Osteoblast (primary cell): ENCODE data around the gene FMN1. TPM values are rescaled to one million over a fixed set of nuclear protein-coding genes. Genes with fewer than 3 reads are reported as not detected.

ENCODE experiments used
- DNase-seq: peaks from one replicate; pipeline ENCODE4 v3.0.0; 2011; ENCODE audit warnings: low spot score, mixed read lengths; ENCODE audit not compliant: insufficient read length; ENCODE audit errors: missing footprints
- H2AFZ ChIP-seq: 2 replicates; pipeline ENCODE4 v1.6.0; 2011; ENCODE audit warnings: mild to moderate bottlenecking, low read length
- H3K27ac ChIP-seq: 2 replicates; pipeline ENCODE4 v1.5.1; 2011; ENCODE audit warnings: mild to moderate bottlenecking, low read depth, low read length, moderate library complexity
- H3K27me3 ChIP-seq: 2 replicates; pipeline ENCODE4 v1.6.0; 2012; ENCODE audit warnings: mild to moderate bottlenecking, control low read depth, inconsistent platforms, low read length, moderate library complexity; ENCODE audit not compliant: insufficient read depth
- H3K36me3 ChIP-seq: 2 replicates; pipeline ENCODE4 v1.5.1; 2011; ENCODE audit warnings: mild to moderate bottlenecking, low read length, control low read depth, moderate library complexity; ENCODE audit not compliant: insufficient read depth
- H3K4me1 ChIP-seq: 2 replicates; pipeline ENCODE4 v1.5.1; 2011; ENCODE audit warnings: mild to moderate bottlenecking, low read length, control low read depth, moderate library complexity; ENCODE audit not compliant: insufficient read depth
- H3K4me2 ChIP-seq: 2 replicates; pipeline ENCODE4 v1.6.0; 2011; ENCODE audit warnings: mild to moderate bottlenecking, low read length; ENCODE audit not compliant: insufficient read depth
- H3K4me3 ChIP-seq: fragments of 200-600 bp; sonication (generic); 3 replicates; pipeline ENCODE4 v1.5.1; 2012; ENCODE audit warnings: mild to moderate bottlenecking, low read length, inconsistent platforms; ENCODE audit not compliant: insufficient read depth
- H3K79me2 ChIP-seq: 2 replicates; pipeline ENCODE4 v1.6.0; 2012; ENCODE audit warnings: mild to moderate bottlenecking, low read length, control low read depth, inconsistent platforms; ENCODE audit not compliant: insufficient read depth
- H3K9me3 ChIP-seq: 2 replicates; pipeline ENCODE4 v1.5.1; 2011; ENCODE audit warnings: low read depth, low read length, control low read depth
- H4K20me1 ChIP-seq: 2 replicates; pipeline ENCODE4 v1.6.0; 2012; ENCODE audit warnings: mild to moderate bottlenecking, low read length, control low read depth; ENCODE audit not compliant: insufficient read depth
- total RNA-seq: library from RNA; depleted of rRNA; stranded (reverse); fragments of >200 nt; gene quantifications from 2 replicates; pipeline ENCODE4 v1.2.3, GENCODE V29; 2012
- TF ChIP-seq, protein P1 (sequence below): IDR thresholded peaks from 2 replicates; pipeline ENCODE4 v1.5.1; 2011; ENCODE audit warnings: mild to moderate bottlenecking, low read depth, low read length, moderate library complexity; ENCODE audit errors: extremely low read depth

The FMN1 gene, protein sequence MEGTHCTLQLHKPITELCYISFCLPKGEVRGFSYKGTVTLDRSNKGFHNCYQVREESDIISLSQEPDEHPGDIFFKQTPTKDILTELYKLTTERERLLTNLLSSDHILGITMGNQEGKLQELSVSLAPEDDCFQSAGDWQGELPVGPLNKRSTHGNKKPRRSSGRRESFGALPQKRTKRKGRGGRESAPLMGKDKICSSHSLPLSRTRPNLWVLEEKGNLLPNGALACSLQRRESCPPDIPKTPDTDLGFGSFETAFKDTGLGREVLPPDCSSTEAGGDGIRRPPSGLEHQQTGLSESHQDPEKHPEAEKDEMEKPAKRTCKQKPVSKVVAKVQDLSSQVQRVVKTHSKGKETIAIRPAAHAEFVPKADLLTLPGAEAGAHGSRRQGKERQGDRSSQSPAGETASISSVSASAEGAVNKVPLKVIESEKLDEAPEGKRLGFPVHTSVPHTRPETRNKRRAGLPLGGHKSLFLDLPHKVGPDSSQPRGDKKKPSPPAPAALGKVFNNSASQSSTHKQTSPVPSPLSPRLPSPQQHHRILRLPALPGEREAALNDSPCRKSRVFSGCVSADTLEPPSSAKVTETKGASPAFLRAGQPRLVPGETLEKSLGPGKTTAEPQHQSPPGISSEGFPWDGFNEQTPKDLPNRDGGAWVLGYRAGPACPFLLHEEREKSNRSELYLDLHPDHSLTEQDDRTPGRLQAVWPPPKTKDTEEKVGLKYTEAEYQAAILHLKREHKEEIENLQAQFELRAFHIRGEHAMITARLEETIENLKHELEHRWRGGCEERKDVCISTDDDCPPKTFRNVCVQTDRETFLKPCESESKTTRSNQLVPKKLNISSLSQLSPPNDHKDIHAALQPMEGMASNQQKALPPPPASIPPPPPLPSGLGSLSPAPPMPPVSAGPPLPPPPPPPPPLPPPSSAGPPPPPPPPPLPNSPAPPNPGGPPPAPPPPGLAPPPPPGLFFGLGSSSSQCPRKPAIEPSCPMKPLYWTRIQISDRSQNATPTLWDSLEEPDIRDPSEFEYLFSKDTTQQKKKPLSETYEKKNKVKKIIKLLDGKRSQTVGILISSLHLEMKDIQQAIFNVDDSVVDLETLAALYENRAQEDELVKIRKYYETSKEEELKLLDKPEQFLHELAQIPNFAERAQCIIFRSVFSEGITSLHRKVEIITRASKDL (N-terminal part only)
- 9.0 and 11.2 TPM in 2 replicates for total RNA-seq

DNA sequence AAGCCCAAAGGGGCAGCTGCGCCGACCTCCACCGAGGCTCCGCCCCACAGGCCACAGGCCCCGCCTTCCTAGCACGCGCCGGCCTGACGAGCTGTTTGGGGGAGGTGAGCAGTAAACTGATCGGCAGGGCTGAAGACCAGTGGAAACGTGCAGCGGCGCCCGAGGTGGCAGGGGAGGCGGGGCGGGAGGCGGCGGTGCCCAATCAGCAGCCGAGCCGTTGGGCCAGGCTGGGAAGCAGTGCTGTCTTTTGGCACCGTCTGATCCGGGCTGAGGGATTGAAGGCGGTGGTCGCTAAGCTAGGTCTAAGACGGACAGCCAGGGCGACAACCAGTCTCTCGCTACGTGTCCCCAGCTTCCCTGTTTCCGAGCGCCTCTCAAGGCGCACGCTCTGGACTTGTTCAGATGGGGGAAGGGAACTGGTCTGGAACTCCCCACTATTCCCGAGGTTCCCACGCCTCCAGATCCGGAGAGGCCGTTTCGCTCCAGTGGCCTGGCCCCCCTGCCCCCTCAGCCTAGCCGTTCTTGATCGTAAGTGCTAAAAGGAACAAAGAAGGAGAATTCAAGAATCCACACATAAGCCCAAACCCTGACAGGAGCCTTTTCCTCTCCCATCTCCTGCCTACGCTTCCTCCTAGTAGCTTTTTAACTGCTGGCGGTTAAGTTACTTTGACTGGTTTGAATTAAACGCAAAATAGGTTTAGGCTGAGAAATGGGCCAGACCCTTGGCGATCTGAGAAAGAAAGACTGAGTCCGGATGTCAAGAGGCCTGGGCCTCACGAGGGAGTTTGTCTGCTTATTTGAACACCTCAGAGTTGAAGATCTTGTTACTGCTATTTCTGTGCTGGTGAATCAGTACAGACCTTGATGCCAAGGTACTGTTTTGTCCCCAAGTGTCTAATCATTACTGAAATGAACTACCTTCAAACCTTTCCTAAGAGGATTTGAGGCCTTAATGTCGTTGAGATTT is at the start of gene FMN1:
FMN1 (minus strand) TSS at position 11 of the 967 bp plus-strand sequence. CDS start 39,800 bp downstream, outside the sequence.
- H3K4me1 ChIP-seq = no peaks in the 10 kb centered on the region
- H3K27ac ChIP-seq = peak within 1 kb of the TSS; percentile 41
- H3K27me3 ChIP-seq = peaks cover 42% of the 10 kb centered on the region
- TF ChIP-seq, protein P1, sequence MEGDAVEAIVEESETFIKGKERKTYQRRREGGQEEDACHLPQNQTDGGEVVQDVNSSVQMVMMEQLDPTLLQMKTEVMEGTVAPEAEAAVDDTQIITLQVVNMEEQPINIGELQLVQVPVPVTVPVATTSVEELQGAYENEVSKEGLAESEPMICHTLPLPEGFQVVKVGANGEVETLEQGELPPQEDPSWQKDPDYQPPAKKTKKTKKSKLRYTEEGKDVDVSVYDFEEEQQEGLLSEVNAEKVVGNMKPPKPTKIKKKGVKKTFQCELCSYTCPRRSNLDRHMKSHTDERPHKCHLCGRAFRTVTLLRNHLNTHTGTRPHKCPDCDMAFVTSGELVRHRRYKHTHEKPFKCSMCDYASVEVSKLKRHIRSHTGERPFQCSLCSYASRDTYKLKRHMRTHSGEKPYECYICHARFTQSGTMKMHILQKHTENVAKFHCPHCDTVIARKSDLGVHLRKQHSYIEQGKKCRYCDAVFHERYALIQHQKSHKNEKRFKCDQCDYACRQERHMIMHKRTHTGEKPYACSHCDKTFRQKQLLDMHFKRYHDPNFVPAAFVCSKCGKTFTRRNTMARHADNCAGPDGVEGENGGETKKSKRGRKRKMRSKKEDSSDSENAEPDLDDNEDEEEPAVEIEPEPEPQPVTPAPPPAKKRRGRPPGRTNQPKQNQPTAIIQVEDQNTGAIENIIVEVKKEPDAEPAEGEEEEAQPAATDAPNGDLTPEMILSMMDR = no peak
- H4K20me1 ChIP-seq = no peaks in the 10 kb centered on the region
- peak within 1 kb of the TSS; percentile 80 for H3K4me2 ChIP-seq
- H3K36me3 ChIP-seq = no peaks in the 10 kb centered on the region
- peak within 1 kb of the TSS; percentile 90 for H2AFZ ChIP-seq
- DNase-seq = peak; percentile 98
- H3K9me3 ChIP-seq = no peaks in the 10 kb centered on the region
- peak within 1 kb of the TSS; percentile 70 for H3K4me3 ChIP-seq
- no peaks in the 10 kb centered on the region for H3K79me2 ChIP-seq

DNA sequence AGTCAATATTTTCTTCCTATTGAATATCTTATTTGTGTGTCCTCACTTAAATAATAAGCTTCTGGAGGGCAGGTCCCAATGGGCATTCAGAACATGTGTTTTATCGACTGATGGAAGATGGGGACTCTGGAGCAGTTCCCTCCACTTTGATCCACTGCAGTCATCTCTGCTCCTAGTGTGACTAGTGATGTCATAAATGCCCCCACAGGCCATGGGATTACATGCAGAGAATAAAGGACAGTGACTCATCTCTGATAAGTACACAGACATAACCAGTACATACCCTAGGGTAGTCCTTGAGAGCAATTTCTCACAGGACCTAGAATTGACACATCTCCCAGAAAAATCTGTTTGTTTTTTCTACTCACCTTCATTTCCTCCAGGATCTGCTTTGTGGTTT is 49.4 kb upstream of the FMN1 start:
- TF ChIP-seq, protein P1 = no peak
- Histone ChIP-seq H4K20me1 (no peaks in the 10 kb centered on the region), H3K4me2 (no peak overlapping the region), H3K27ac (peak overlapping the region; percentile 83), H3K4me1 (peaks cover 26% of the 10 kb centered on the region), H3K27me3 (peaks cover 6% of the 10 kb centered on the region), H3K9me3 (no peaks in the 10 kb centered on the region), H3K36me3 (no peaks in the 10 kb centered on the region), H3K79me2 (no peaks in the 10 kb centered on the region), H3K4me3 (no peak overlapping the region), H2AFZ (no peak overlapping the region)
- no peak for DNase-seq

DNA sequence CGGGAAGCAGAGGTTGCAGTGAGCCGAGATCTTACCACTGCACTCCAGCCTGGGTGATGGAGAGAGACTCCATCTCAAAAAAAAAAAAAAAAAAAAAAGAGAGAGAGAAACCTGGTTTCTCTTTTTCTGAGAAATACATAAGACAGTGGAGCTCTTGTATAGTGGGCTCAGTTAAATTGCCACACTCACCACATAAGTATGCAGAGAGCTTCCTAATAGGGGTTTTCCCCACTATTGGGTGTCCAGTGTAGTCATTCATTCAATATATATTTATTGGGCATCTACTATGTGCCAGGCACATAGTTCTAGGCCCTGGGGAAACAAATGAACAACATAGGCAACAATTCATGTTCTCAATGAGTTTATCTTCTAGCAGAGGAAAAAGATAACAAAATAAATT is 48.9 kb upstream of the FMN1 start:
- H3K27ac ChIP-seq = peak overlapping the region; percentile 83
- no peaks in the 10 kb centered on the region for H3K79me2 ChIP-seq
- H2AFZ ChIP-seq = no peak overlapping the region
- H3K4me1 ChIP-seq = peaks cover 26% of the 10 kb centered on the region
- no peaks in the 10 kb centered on the region for H3K9me3 ChIP-seq
- H3K4me2 ChIP-seq = peak overlapping the region; percentile 32
- no peak overlapping the region for H3K4me3 ChIP-seq
- H3K36me3 ChIP-seq = no peaks in the 10 kb centered on the region
- TF ChIP-seq, protein P1 = no peak
- DNase-seq = no peak
- no peaks in the 10 kb centered on the region for H4K20me1 ChIP-seq
- H3K27me3 ChIP-seq = peaks cover 6% of the 10 kb centered on the region
